Measurements from ENCODE around the gene FGF21. TPM values are rescaled to one million over a fixed set of nuclear protein-coding genes. Genes with fewer than 3 reads are reported as not detected.

Gene FGF21
- total RNA-seq, 1 experiment from 2014 or later: 3.0 TPM

DNA sequence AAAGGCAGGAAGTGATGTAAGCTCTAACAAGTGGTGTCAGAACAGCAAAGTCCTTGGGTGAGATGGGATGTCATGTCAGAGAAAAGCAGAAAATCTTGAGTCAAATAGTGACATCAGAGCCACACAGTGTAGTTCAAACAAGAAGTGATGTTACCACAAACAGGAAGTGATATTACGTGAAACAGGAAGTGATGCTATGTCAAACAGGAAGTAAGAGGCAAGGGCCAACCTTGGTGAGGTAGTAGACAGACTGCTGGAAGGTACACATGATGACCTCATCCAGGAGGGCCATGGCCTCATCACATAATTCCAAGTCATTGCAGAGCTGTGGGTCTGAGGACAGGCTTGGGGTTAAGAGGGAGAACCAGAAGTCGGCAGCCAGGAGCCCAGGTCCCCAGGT is 28.8 kb upstream of the FGF21 start:
- intact Hi-C loops (cut with micrococcal nuclease; ENCODE audit: unreplicated experiment): no loop called here
- no TSS peak for BruUV-seq (replicated peaks)
- H3K4me1 ChIP-seq: no peaks in the 10 kb centered on the region
- H3K36me3 ChIP-seq (ENCODE audit: control insufficient read depth, insufficient read depth, low read length): no peaks in the 10 kb centered on the region
- ChIA-PET CTCF (no interaction called here), POLR2A (no interaction called here)
- no peak overlapping the region for H3K4me3 ChIP-seq (ENCODE audit: low read depth, low read length)
- no peaks in the 10 kb centered on the region for H3K9me3 Mint-ChIP-seq (ENCODE audit: unreplicated experiment)
- no peak for DNase-seq
- H3K4me1 Mint-ChIP-seq (ENCODE audit: low read depth, unreplicated experiment): peaks cover 7% of the 10 kb centered on the region
- no peaks in the 10 kb centered on the region for H3K27me3 ChIP-seq (replicated peaks; ENCODE audit: control insufficient read depth, insufficient read depth, low read length)
- no peaks in the 10 kb centered on the region for H3K9me3 ChIP-seq
- no peaks in the 10 kb centered on the region for H3K27me3 Mint-ChIP-seq (ENCODE audit: insufficient read depth, unreplicated experiment)
- TF ChIP-seq, protein P1, sequence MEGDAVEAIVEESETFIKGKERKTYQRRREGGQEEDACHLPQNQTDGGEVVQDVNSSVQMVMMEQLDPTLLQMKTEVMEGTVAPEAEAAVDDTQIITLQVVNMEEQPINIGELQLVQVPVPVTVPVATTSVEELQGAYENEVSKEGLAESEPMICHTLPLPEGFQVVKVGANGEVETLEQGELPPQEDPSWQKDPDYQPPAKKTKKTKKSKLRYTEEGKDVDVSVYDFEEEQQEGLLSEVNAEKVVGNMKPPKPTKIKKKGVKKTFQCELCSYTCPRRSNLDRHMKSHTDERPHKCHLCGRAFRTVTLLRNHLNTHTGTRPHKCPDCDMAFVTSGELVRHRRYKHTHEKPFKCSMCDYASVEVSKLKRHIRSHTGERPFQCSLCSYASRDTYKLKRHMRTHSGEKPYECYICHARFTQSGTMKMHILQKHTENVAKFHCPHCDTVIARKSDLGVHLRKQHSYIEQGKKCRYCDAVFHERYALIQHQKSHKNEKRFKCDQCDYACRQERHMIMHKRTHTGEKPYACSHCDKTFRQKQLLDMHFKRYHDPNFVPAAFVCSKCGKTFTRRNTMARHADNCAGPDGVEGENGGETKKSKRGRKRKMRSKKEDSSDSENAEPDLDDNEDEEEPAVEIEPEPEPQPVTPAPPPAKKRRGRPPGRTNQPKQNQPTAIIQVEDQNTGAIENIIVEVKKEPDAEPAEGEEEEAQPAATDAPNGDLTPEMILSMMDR (IDR thresholded peaks at IDR 0.05; ENCODE audit: insufficient read depth in 1 of 2, low read depth in 1 of 2, low read length in 1 of 2, severe bottlenecking in 1 of 2, unreplicated experiment in 1 of 2): no peak
- no peak overlapping the region for H3K4me3 Mint-ChIP-seq (ENCODE audit: unreplicated experiment)
- no peak overlapping the region for H3K27ac Mint-ChIP-seq (ENCODE audit: unreplicated experiment)
- peaks cover 12% of the 10 kb centered on the region for H3K36me3 Mint-ChIP-seq (ENCODE audit: insufficient read depth, unreplicated experiment)

DNA sequence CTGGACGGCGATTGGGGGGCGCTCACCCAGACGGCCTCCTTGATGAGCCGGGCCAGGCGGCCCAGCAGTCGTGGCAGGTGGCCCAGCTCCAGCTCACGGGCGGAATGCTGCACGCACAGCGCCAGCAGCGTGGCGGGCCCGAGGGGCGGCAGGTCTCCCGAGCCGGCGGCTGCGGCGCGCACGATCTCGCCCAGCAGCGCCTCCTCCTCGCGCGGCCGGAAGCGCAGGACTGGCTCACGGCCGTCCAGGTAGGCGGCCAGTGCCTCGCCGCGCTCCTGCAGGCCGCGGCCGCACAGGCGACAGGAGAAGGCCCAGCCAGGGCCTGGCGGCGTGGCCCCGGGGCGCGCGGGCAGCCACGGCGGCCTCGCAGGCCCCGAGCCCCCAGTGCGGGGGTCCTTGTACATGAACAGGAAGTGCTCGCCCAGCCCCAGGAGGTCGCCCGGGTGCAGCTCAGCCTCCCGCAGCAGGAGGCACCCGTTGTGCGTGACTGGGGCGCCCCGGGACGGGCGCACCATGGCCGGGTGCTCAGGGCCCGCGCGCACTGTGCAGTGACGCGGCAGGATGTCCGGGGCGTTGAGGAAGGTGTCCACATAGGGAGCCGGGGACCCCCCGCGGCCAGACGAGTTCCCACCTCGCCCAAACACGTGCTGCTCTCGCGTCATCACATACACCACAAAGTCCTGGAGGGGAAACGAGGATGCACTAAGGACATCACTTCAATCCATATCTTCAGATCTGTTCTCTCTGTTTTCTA is 26.2 kb upstream of the FGF21 start:
- H3K4me1 ChIP-seq: no peaks in the 10 kb centered on the region
- Mint-ChIP-seq H3K4me3 (ENCODE audit: unreplicated experiment) (no peak overlapping the region), H3K27me3 (ENCODE audit: insufficient read depth, unreplicated experiment) (no peaks in the 10 kb centered on the region), H3K9me3 (ENCODE audit: unreplicated experiment) (no peaks in the 10 kb centered on the region), H3K27ac (ENCODE audit: unreplicated experiment) (no peak overlapping the region), H3K36me3 (ENCODE audit: insufficient read depth, unreplicated experiment) (peaks cover 11% of the 10 kb centered on the region), H3K4me1 (ENCODE audit: low read depth, unreplicated experiment) (peaks cover 7% of the 10 kb centered on the region)
- no peaks in the 10 kb centered on the region for H3K9me3 ChIP-seq
- BruUV-seq (replicated peaks): no TSS peak
- TF ChIP-seq, protein P1 (IDR thresholded peaks at IDR 0.05; ENCODE audit: insufficient read depth in 1 of 2, low read depth in 1 of 2, low read length in 1 of 2, severe bottlenecking in 1 of 2, unreplicated experiment in 1 of 2): no peak
- CTCF ChIA-PET: no interaction called here
- POLR2A ChIA-PET: no interaction called here
- no peaks in the 10 kb centered on the region for H3K36me3 ChIP-seq (ENCODE audit: control insufficient read depth, insufficient read depth, low read length)
- no peak overlapping the region for H3K4me3 ChIP-seq (ENCODE audit: low read depth, low read length)
- no peaks in the 10 kb centered on the region for H3K27me3 ChIP-seq (replicated peaks; ENCODE audit: control insufficient read depth, insufficient read depth, low read length)
- DNase-seq: no peak
- intact Hi-C loops (cut with micrococcal nuclease; ENCODE audit: unreplicated experiment): no loop called here

DNA sequence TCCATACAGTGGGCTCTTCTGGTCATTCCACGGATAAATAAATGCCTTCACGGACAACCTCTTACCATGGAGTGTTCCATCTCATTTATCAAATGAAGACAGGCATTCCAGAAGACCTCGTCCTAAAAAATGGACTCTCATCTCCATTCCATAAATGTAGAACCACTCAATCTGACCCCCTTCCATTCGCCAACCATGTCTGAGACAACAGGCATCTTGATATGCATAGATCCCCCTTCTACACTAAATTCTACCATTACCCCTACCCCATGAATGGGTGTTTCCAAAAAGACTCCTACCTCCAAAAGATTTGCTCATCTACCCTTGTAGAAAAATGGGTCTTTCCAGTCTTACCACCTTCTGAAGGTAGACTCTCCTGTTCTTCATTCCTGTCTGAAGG is 23.9 kb upstream of the FGF21 start:
- BruUV-seq (replicated peaks): no TSS peak
- DNase-seq: no peak
- ChIA-PET CTCF (no interaction called here), POLR2A (interaction anchor here (1.1 kb wide), 1 partner anchor 17 kb away, joined by 4 read pairs; no protein-coding TSS in a partner anchor)
- intact Hi-C loops (cut with micrococcal nuclease; ENCODE audit: unreplicated experiment): no loop called here
- peaks cover 11% of the 10 kb centered on the region for H3K4me1 Mint-ChIP-seq (ENCODE audit: low read depth, unreplicated experiment)
- Histone ChIP-seq H3K27me3 (replicated peaks; ENCODE audit: control insufficient read depth, insufficient read depth, low read length) (no peaks in the 10 kb centered on the region), H3K4me3 (ENCODE audit: low read depth, low read length) (no peak overlapping the region), H3K4me1 (no peaks in the 10 kb centered on the region), H3K9me3 (no peaks in the 10 kb centered on the region), H3K36me3 (ENCODE audit: control insufficient read depth, insufficient read depth, low read length) (no peaks in the 10 kb centered on the region)
- TF ChIP-seq, protein P1 (IDR thresholded peaks at IDR 0.05; ENCODE audit: insufficient read depth in 1 of 2, low read depth in 1 of 2, low read length in 1 of 2, severe bottlenecking in 1 of 2, unreplicated experiment in 1 of 2): no peak
- no peaks in the 10 kb centered on the region for H3K9me3 Mint-ChIP-seq (ENCODE audit: unreplicated experiment)
- no peak overlapping the region for H3K27ac Mint-ChIP-seq (ENCODE audit: unreplicated experiment)
- H3K36me3 Mint-ChIP-seq (ENCODE audit: insufficient read depth, unreplicated experiment): peaks cover 14% of the 10 kb centered on the region
- H3K4me3 Mint-ChIP-seq (ENCODE audit: unreplicated experiment): no peak overlapping the region
- no peaks in the 10 kb centered on the region for H3K27me3 Mint-ChIP-seq (ENCODE audit: insufficient read depth, unreplicated experiment)
